IPS-18a (cell line): ENCODE results near the gene MBD4.
"Not testable (repeated sequence)": the region's sequence is repeated elsewhere in the genome, so short reads cannot be mapped to it uniquely, and the experiment has no call there.

Source experiments
- H3K27ac ChIP-seq: one replicate; pipeline ENCODE4 v1.5.1; 2013; ENCODE audit warnings: low read length
- H3K27me3 ChIP-seq: one replicate; pipeline ENCODE4 v1.6.1; 2013; ENCODE audit warnings: mild to moderate bottlenecking, low read length; ENCODE audit not compliant: control insufficient read depth, insufficient read depth
- H3K36me3 ChIP-seq: one replicate; pipeline ENCODE4 v1.6.1; 2013; ENCODE audit warnings: low read depth, low read length; ENCODE audit not compliant: control insufficient read depth
- H3K4me1 ChIP-seq: one replicate; pipeline ENCODE4 v1.6.1; 2013; ENCODE audit warnings: low read depth, low read length; ENCODE audit not compliant: control insufficient read depth
- H3K4me3 ChIP-seq: one replicate; pipeline ENCODE4 v1.5.1; 2013; ENCODE audit warnings: low read length
- H3K9ac ChIP-seq: one replicate; pipeline ENCODE4 v1.6.1; 2013; ENCODE audit warnings: mild to moderate bottlenecking, low read length, moderate library complexity
- H3K9me3 ChIP-seq: one replicate; pipeline ENCODE4 v1.6.1; 2013; ENCODE audit warnings: low read depth, low read length; ENCODE audit not compliant: control insufficient read depth

MBD4 gene

GRCh38 chr3:129439817-129440617 lies at the start of gene MBD4, which contains the start of gene IFT122:
Gene MBD4 (minus strand): TSS chr3:129439948. CDS start chr3:129439833, 115 bp downstream.
Gene IFT122 (plus strand): TSS chr3:129440224. CDS start chr3:129440331, 107 bp downstream.
- H3K27ac ChIP-seq = peak within 1 kb of the TSS; percentile 51
- peaks cover 28% of the 10 kb centered on the region for H3K36me3 ChIP-seq
- peaks cover 14% of the 10 kb centered on the region for H3K4me1 ChIP-seq

GRCh38 chr3:129489258-129489657 lies 49.5 kb upstream of the MBD4 start:
- H3K4me1 ChIP-seq = peaks cover 12% of the 10 kb centered on the region
- H3K9me3 ChIP-seq, H3K9ac ChIP-seq: not testable (repeated sequence)

More at GRCh38 chr3:129439817-129440617, at the start of gene MBD4, which contains the start of gene IFT122:
- Histone ChIP-seq H3K9me3 (no peaks in the 10 kb centered on the region), H3K4me3 (peak within 1 kb of the TSS; percentile 87), H3K27me3 (no peaks in the 10 kb centered on the region), H3K9ac (peak within 1 kb of the TSS; percentile 78)

GRCh38 chr3:129487868-129488335 lies 48.2 kb upstream of the MBD4 start:
- not testable (repeated sequence) for H3K9me3 ChIP-seq, H3K36me3 ChIP-seq, H3K27ac ChIP-seq, H3K4me3 ChIP-seq, H3K27me3 ChIP-seq, H3K9ac ChIP-seq
- H3K4me1 ChIP-seq = peaks cover 12% of the 10 kb centered on the region

More at GRCh38 chr3:129489258-129489657, 49.5 kb upstream of the MBD4 start:
- H3K27ac ChIP-seq, H3K27me3 ChIP-seq, H3K36me3 ChIP-seq, H3K4me3 ChIP-seq: not testable (repeated sequence)

- no peaks in the 10 kb centered on the region for H3K36me3 ChIP-seq
- H3K27ac ChIP-seq = no peak overlapping the region
- no peaks in the 10 kb centered on the region for H3K9me3 ChIP-seq
- H3K27me3 ChIP-seq = no peaks in the 10 kb centered on the region
- H3K4me3 ChIP-seq = no peak overlapping the region
- peaks cover 12% of the 10 kb centered on the region for H3K4me1 ChIP-seq
- H3K9ac ChIP-seq = no peak overlapping the region
These were observed 47.6 kb upstream of the MBD4 start for GRCh38 chr3:129487183-129487867.

- Histone ChIP-seq H3K4me3 (no peak overlapping the region), H3K36me3 (no peaks in the 10 kb centered on the region), H3K9me3 (no peaks in the 10 kb centered on the region), H3K4me1 (peaks cover 12% of the 10 kb centered on the region), H3K27ac (no peak overlapping the region), H3K9ac (peak overlapping the region; percentile 6), H3K27me3 (no peaks in the 10 kb centered on the region)
These were observed 46.9 kb upstream of the MBD4 start for GRCh38 chr3:129486664-129487035.

GRCh38 chr3:129485721-129486663 lies 46.2 kb upstream of the MBD4 start:
- Histone ChIP-seq H3K27ac (no peak overlapping the region), H3K4me1 (peaks cover 12% of the 10 kb centered on the region), H3K4me3 (no peak overlapping the region), H3K9ac (peak overlapping the region; percentile 6), H3K36me3 (no peaks in the 10 kb centered on the region), H3K9me3 (no peaks in the 10 kb centered on the region), H3K27me3 (no peaks in the 10 kb centered on the region)

- H3K9ac ChIP-seq, H3K27me3 ChIP-seq, H3K36me3 ChIP-seq, H3K27ac ChIP-seq, H3K4me3 ChIP-seq, H3K9me3 ChIP-seq: not testable (repeated sequence)
- peaks cover 12% of the 10 kb centered on the region for H3K4me1 ChIP-seq
These were observed 45.4 kb upstream of the MBD4 start for GRCh38 chr3:129485146-129485545.

GRCh38 chr3:129483870-129484269 lies 44.1 kb upstream of the MBD4 start:
- peaks cover 10% of the 10 kb centered on the region for H3K36me3 ChIP-seq
- no peaks in the 10 kb centered on the region for H3K27me3 ChIP-seq
- no peaks in the 10 kb centered on the region for H3K9me3 ChIP-seq
- no peak overlapping the region for H3K4me3 ChIP-seq
- H3K4me1 ChIP-seq = peaks cover 12% of the 10 kb centered on the region
- no peak overlapping the region for H3K27ac ChIP-seq
- no peak overlapping the region for H3K9ac ChIP-seq

- peaks cover 12% of the 10 kb centered on the region for H3K4me1 ChIP-seq
- no peak overlapping the region for H3K9ac ChIP-seq
- no peaks in the 10 kb centered on the region for H3K9me3 ChIP-seq
- H3K27ac ChIP-seq = no peak overlapping the region
- no peak overlapping the region for H3K4me3 ChIP-seq
- peaks cover 19% of the 10 kb centered on the region for H3K36me3 ChIP-seq
- no peaks in the 10 kb centered on the region for H3K27me3 ChIP-seq
These were observed 43.0 kb upstream of the MBD4 start for GRCh38 chr3:129482721-129483120.

GRCh38 chr3:129481766-129482332 lies 42.1 kb upstream of the MBD4 start:
- Histone ChIP-seq H3K9me3 (no peaks in the 10 kb centered on the region), H3K27ac (no peak overlapping the region), H3K4me3 (no peak overlapping the region), H3K9ac (no peak overlapping the region), H3K27me3 (no peaks in the 10 kb centered on the region), H3K36me3 (peaks cover 23% of the 10 kb centered on the region), H3K4me1 (peaks cover 12% of the 10 kb centered on the region)
